Ishikawa (cell line): Measurements from ENCODE around the gene KRT77.

Source experiments
- CEBPB ChIP-seq: IDR thresholded peaks from 2 replicates; pipeline ENCODE4 v1.6.1; 2012
- CREB1 ChIP-seq: IDR thresholded peaks from 2 replicates; pipeline ENCODE4 v1.6.1; 2012; ENCODE audit warnings: low read depth
- EGR1 ChIP-seq: IDR thresholded peaks from 2 replicates; pipeline ENCODE4 v1.6.1; 2012
- EP300 ChIP-seq: IDR thresholded peaks from 2 replicates; pipeline ENCODE4 v1.6.1; 2012; ENCODE audit warnings: borderline replicate concordance
- FOXM1 ChIP-seq: IDR thresholded peaks from 2 replicates; pipeline ENCODE4 v1.6.1; 2012; ENCODE audit warnings: low read depth, borderline replicate concordance
- MAX ChIP-seq: IDR thresholded peaks from 2 replicates; pipeline ENCODE4 v1.6.1; 2012
- NFIC ChIP-seq: IDR thresholded peaks from 2 replicates; pipeline ENCODE4 v1.6.1; 2012
- RAD21 ChIP-seq: IDR thresholded peaks from 2 replicates; pipeline ENCODE4 v1.6.1; 2012; ENCODE audit warnings: low read depth
- REST ChIP-seq: IDR thresholded peaks from 2 replicates; pipeline ENCODE4 v1.6.1; 2012; ENCODE audit warnings: low read depth, mild to moderate bottlenecking
- TAF1 ChIP-seq: IDR thresholded peaks from 2 replicates; pipeline ENCODE4 v1.6.1; 2012; ENCODE audit warnings: low read depth, mild to moderate bottlenecking
- TCF12 ChIP-seq: IDR thresholded peaks from 2 replicates; pipeline ENCODE4 v1.6.1; 2012; ENCODE audit warnings: low read depth
- TEAD4 ChIP-seq: IDR thresholded peaks from 2 replicates; pipeline ENCODE4 v1.6.1; 2012
- USF1 ChIP-seq: IDR thresholded peaks from 2 replicates; pipeline ENCODE4 v1.6.1; 2012
- YY1 ChIP-seq: IDR thresholded peaks from 2 replicates; pipeline ENCODE4 v1.6.1; 2012; ENCODE audit warnings: low read depth
- ZBTB7A ChIP-seq: IDR thresholded peaks from 2 replicates; pipeline ENCODE4 v1.6.1; 2012; ENCODE audit warnings: low read depth

Gene KRT77

GRCh38 chr12:52662918-52663229 is 40.5 kb downstream of the KRT77 start:
- TF ChIP-seq USF1, result no peak
- TF ChIP-seq CREB1, result no peak
- no peak for TF ChIP-seq CEBPB

- TF ChIP-seq CEBPB (no peak), FOXM1 (no peak), MAX (no peak), REST (no peak), EGR1 (no peak), TEAD4 (no peak)
Observed at GRCh38 chr12:52662093-52662917, 41.0 kb downstream of the KRT77 start.

- TF ChIP-seq TCF12 (no peak), TEAD4 (no peak), EP300 (no peak), ZBTB7A (no peak), RAD21 (no peak), CEBPB (no peak)
Observed at GRCh38 chr12:52661668-52662067, 41.7 kb downstream of the KRT77 start.

GRCh38 chr12:52660934-52661499 is 42.3 kb downstream of the KRT77 start:
- TF ChIP-seq USF1 (no peak), YY1 (no peak), REST (no peak), FOXM1 (no peak), TCF12 (no peak), MAX (no peak), CREB1 (no peak), NFIC (no peak), ZBTB7A (no peak), EP300 (no peak), RAD21 (no peak), EGR1 (no peak)

- no peak for TF ChIP-seq EGR1
- TF ChIP-seq CREB1, result no peak
- TF ChIP-seq YY1, result no peak
- TF ChIP-seq MAX, result no peak
- TF ChIP-seq REST, result no peak
- TF ChIP-seq RAD21, result no peak
- no peak for TF ChIP-seq USF1
- no peak for TF ChIP-seq EP300
- no peak for TF ChIP-seq CEBPB
- no peak for TF ChIP-seq ZBTB7A
- no peak for TF ChIP-seq TCF12
- TF ChIP-seq TAF1, result no peak
- no peak for TF ChIP-seq FOXM1
- no peak for TF ChIP-seq NFIC
- no peak for TF ChIP-seq TEAD4
Observed at GRCh38 chr12:52659951-52660350, 43.4 kb downstream of the KRT77 start.
